Activated CD8-positive, alpha-beta memory T cell treated with anti-CD3 and anti-CD28 coated beads, Interleukin-2, amount 50 U/mL, for 1 hour (primary cell): Measurements from ENCODE around the gene SPTB.

Experiments
- DNase-seq: peaks from one replicate; pipeline ENCODE4 v3.0.0-alpha.2; 2020; ENCODE audit errors: extremely low read depth

SPTB gene

GRCh38 chr14:64752909-64753308 is 126.8 kb downstream of the SPTB start:
- DNase-seq = no peak

GRCh38 chr14:64748995-64749714 is 130.6 kb downstream of the SPTB start:
- no peak for DNase-seq

GRCh38 chr14:64748521-64748920 is 131.2 kb downstream of the SPTB start:
- DNase-seq = no peak

GRCh38 chr14:64747327-64747726 is 132.4 kb downstream of the SPTB start:
- no peak for DNase-seq

GRCh38 chr14:64746298-64747250 is 133.1 kb downstream of the SPTB start:
- DNase-seq = no peak

- no peak for DNase-seq
Observed at GRCh38 chr14:64745511-64746091, 134.1 kb downstream of the SPTB start.

- DNase-seq = no peak
Observed at GRCh38 chr14:64743061-64743460, 136.6 kb downstream of the SPTB start.

GRCh38 chr14:64741961-64742360 is 137.7 kb downstream of the SPTB start:
- no peak for DNase-seq

- DNase-seq = no peak
Observed at GRCh38 chr14:64741200-64741599, 138.5 kb downstream of the SPTB start.

GRCh38 chr14:64738281-64738804 is 141.4 kb downstream of the SPTB start:
- no peak for DNase-seq

GRCh38 chr14:64737391-64738280 is 142.1 kb downstream of the SPTB start:
- no peak for DNase-seq

- DNase-seq = no peak
Observed at GRCh38 chr14:64736271-64737169, 143.2 kb downstream of the SPTB start.

- DNase-seq = no peak
Observed at GRCh38 chr14:64734990-64735389, 144.7 kb downstream of the SPTB start.

- no peak for DNase-seq
Observed at GRCh38 chr14:64733899-64734298, 145.8 kb downstream of the SPTB start.

- no peak for DNase-seq
Observed at GRCh38 chr14:64733321-64733720, 146.4 kb downstream of the SPTB start.

GRCh38 chr14:64732536-64733120 is 147.1 kb downstream of the SPTB start:
- DNase-seq = no peak

- no peak for DNase-seq
Observed at GRCh38 chr14:64732066-64732465, 147.6 kb downstream of the SPTB start.

GRCh38 chr14:64731141-64731581 is 148.5 kb downstream of the SPTB start:
- DNase-seq = no peak

- DNase-seq = no peak
Observed at GRCh38 chr14:64730681-64731080, 149.0 kb downstream of the SPTB start.

- no peak for DNase-seq
Observed at GRCh38 chr14:64730061-64730440, 149.7 kb downstream of the SPTB start.
